Panc1 (cell line): ENCODE measurements around the gene EGFL7. TPM values are rescaled to one million over a fixed set of nuclear protein-coding genes. Genes with fewer than 3 reads are reported as not detected.

ENCODE experiments used
- ATAC-seq: fragments of 200-7000 bp; cut with Tn5 transposase; 2 replicates; pipeline ENCODE4 v1.9.1; 2020; ENCODE audit warnings: mild to moderate bottlenecking, moderate library complexity
- BruUV-seq: library from RNA; stranded (reverse); fragments of 400-500 nt; replicated peaks from 2 replicates; lab custom pipeline; 2021; lab: Mats Ljungman, UMichigan
- CTCF ChIA-PET: fragments of 300-600 bp; sonication (Branson Sonifier 250); formaldehyde crosslinking; loops from one replicate; lab custom pipeline; 2022; ENCODE audit warnings: antibody characterized with exemption; lab: Charles Lee
- POLR2A ChIA-PET: fragments of 300-600 bp; sonication (Branson Sonifier 250); formaldehyde crosslinking; loops from one replicate; lab custom pipeline; 2022; ENCODE audit warnings: antibody characterized with exemption; lab: Charles Lee
- DNase-seq: peaks from one replicate; pipeline ENCODE4 v3.0.0-alpha.2; 2010; ENCODE audit warnings: low read depth, low spot score
- H3K27ac ChIP-seq: 2 replicates; pipeline ENCODE4 v1.5.1; 2011; ENCODE audit warnings: mild to moderate bottlenecking, low read length, inconsistent platforms
- H3K27me3 ChIP-seq: fragments of 200-500 bp; sonication (Bioruptor generic); 2 replicates; pipeline ENCODE4 v1.6.0; 2014; ENCODE audit warnings: low read length, inconsistent platforms; ENCODE audit not compliant: control insufficient read depth, insufficient read depth
- H3K36me3 ChIP-seq: fragments of 200-500 bp; sonication (Bioruptor generic); 2 replicates; pipeline ENCODE4 v1.5.1; 2014; ENCODE audit warnings: inconsistent platforms, mild to moderate bottlenecking, low read length, moderate library complexity; ENCODE audit not compliant: control insufficient read depth, insufficient read depth
- H3K4me1 ChIP-seq: 2 replicates; pipeline ENCODE4 v1.5.1; 2011; ENCODE audit warnings: inconsistent platforms, mild to moderate bottlenecking, low read length, moderate library complexity; ENCODE audit not compliant: control insufficient read depth, insufficient read depth
- H3K4me3 ChIP-seq, 2 experiments: 2 replicates each; pipeline ENCODE4 v1.5.1; 2011 to 2012; ENCODE audit warnings: low read depth in 2 of 2, low read length in 2 of 2, mild to moderate bottlenecking in 2 of 2, inconsistent platforms in 1 of 2, moderate library complexity in 1 of 2
- H3K9me3 ChIP-seq: fragments of 200-500 bp; sonication (Bioruptor generic); 2 replicates; pipeline ENCODE4 v1.5.1; 2014; ENCODE audit warnings: low read depth, mild to moderate bottlenecking, inconsistent platforms, low read length, moderate library complexity; ENCODE audit not compliant: control insufficient read depth, insufficient read depth
- POLR2AphosphoS5 ChIP-seq: IDR thresholded peaks from 2 replicates; pipeline ENCODE4 v1.6.1; 2012; ENCODE audit warnings: mild to moderate bottlenecking, low read depth, low read length, moderate library complexity
- SIN3A ChIP-seq: IDR thresholded peaks from 2 replicates; pipeline ENCODE4 v1.6.1; 2012; ENCODE audit warnings: low read depth, mild to moderate bottlenecking, low read length, moderate library complexity, borderline replicate concordance; ENCODE audit not compliant: insufficient read depth
- TCF7L2 ChIP-seq: IDR thresholded peaks from 2 replicates; pipeline ENCODE4 v1.6.1; 2011; ENCODE audit warnings: mild to moderate bottlenecking, low read depth, low read length, inconsistent platforms
- in situ Hi-C: cut with HindIII; loops from 2 replicates; pipeline ENCODE4 v1.10.0; 2016; ENCODE audit warnings: low sequenced_read_pairs, low pct_unique_long_range_greater_than_20kb
- intact Hi-C: fragments of 100-400 bp; cut with micrococcal nuclease; formaldehyde crosslinking; loops from one replicate; pipeline ENCODE4 v1.10.0; 2022; ENCODE audit not compliant: unreplicated experiment
- total RNA-seq: library from RNA; stranded (reverse); gene quantifications from one replicate; pipeline ENCODE4 v1.2.1, GENCODE V29; 2021; ENCODE audit not compliant: unreplicated experiment
- TF ChIP-seq, protein P1 (sequence below): fragments of 450-650 bp; IDR thresholded peaks from 2 replicates; pipeline ENCODE4 v1.5.1; 2017; ENCODE audit warnings: mild to moderate bottlenecking
- TF ChIP-seq, protein P2 (sequence below), 2 experiments: IDR thresholded peaks; 2 replicates each; pipeline ENCODE4 v1.6.1; 2011 to 2012; ENCODE audit warnings: low read depth in 2 of 2, control low read depth in 1 of 2, low read length in 1 of 2, mild to moderate bottlenecking in 1 of 2, moderate library complexity in 1 of 2; ENCODE audit not compliant: insufficient read depth in 1 of 2

Gene EGFL7
- total RNA-seq, 1 experiment from 2014 or later: 42.3 TPM

DNA sequence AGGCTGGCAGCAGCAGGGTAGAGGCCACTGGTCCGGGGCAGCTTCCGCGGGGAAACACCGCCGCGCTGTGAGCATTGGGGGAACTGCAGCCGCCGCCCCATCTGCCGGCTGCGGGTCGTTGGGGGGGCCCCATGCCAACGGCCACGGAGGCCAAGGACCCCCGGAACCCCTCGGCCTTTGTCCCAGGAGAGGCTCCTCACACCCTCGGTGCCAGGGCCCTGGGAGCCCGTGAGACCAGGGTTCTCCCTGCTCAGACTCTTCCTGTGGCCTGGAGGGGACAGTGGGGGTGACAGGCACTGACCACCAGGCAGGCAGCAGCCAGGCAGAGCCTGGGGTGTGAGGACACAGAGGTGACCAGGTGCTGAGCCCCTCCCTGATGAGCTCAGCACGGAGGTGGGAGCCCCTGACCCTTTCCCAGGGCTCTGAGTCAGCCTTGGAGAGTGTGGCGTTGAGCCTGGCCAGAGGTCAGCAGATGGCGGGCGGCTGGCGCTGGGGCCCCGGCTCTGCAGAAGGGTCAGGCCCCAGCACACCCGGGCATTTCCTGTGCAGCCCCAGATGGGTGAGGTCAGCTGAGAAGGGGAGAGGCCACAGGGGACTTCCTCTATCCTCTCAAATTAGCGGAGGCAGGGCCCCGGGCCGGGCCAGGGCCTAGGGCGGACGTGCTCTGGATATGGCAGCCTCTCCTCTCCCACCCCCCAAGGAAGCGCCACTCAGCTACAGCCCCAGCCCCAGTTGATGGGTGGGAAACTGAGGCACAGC, 17.9 kb upstream of the EGFL7 start:
- intact Hi-C loops: no loop called here
- no TSS peak for BruUV-seq
- in situ Hi-C loops: no loop called here

DNA sequence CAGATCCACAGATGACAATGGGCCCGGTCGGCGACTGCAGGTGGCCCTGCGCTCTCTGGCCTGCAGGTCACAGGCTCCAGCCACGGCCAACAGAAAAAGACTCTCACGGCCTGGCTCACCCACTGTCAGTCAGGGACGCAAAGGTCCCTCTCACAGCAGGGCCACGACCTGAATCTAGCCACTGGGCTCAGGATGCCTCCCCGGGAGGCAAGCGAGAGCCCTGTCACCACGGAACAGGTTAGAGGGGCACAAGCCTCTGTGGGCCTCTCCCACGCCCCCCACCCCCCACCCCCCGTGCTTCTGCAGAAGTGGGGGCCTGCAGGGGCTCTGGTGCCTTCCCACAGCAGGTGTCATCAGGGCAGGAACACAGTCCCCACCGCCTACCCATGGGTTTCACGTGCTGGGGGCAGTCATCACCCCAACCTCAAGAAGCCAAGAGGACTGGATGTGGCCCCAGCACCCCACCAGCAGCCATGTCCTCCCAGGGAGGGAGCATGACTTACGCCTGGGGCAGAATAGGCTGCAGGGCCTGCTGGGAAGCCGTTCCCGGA, 17.3 kb upstream of the EGFL7 start:
- ATAC-seq (no peak; the same call in 1 of the 2 replicates), DNase-seq (no peak)
- no peak overlapping the region for H3K27ac ChIP-seq
- no peaks in the 10 kb centered on the region; the same call in 1 of the 2 replicates for H3K4me1 ChIP-seq
- in situ Hi-C loops: no loop called here
- CTCF ChIA-PET: no interaction called here
- TF ChIP-seq, protein P1, sequence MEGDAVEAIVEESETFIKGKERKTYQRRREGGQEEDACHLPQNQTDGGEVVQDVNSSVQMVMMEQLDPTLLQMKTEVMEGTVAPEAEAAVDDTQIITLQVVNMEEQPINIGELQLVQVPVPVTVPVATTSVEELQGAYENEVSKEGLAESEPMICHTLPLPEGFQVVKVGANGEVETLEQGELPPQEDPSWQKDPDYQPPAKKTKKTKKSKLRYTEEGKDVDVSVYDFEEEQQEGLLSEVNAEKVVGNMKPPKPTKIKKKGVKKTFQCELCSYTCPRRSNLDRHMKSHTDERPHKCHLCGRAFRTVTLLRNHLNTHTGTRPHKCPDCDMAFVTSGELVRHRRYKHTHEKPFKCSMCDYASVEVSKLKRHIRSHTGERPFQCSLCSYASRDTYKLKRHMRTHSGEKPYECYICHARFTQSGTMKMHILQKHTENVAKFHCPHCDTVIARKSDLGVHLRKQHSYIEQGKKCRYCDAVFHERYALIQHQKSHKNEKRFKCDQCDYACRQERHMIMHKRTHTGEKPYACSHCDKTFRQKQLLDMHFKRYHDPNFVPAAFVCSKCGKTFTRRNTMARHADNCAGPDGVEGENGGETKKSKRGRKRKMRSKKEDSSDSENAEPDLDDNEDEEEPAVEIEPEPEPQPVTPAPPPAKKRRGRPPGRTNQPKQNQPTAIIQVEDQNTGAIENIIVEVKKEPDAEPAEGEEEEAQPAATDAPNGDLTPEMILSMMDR: no peak
- TF ChIP-seq POLR2AphosphoS5 (no peak), TCF7L2 (no peak), SIN3A (no peak)
- TF ChIP-seq, protein P2, sequence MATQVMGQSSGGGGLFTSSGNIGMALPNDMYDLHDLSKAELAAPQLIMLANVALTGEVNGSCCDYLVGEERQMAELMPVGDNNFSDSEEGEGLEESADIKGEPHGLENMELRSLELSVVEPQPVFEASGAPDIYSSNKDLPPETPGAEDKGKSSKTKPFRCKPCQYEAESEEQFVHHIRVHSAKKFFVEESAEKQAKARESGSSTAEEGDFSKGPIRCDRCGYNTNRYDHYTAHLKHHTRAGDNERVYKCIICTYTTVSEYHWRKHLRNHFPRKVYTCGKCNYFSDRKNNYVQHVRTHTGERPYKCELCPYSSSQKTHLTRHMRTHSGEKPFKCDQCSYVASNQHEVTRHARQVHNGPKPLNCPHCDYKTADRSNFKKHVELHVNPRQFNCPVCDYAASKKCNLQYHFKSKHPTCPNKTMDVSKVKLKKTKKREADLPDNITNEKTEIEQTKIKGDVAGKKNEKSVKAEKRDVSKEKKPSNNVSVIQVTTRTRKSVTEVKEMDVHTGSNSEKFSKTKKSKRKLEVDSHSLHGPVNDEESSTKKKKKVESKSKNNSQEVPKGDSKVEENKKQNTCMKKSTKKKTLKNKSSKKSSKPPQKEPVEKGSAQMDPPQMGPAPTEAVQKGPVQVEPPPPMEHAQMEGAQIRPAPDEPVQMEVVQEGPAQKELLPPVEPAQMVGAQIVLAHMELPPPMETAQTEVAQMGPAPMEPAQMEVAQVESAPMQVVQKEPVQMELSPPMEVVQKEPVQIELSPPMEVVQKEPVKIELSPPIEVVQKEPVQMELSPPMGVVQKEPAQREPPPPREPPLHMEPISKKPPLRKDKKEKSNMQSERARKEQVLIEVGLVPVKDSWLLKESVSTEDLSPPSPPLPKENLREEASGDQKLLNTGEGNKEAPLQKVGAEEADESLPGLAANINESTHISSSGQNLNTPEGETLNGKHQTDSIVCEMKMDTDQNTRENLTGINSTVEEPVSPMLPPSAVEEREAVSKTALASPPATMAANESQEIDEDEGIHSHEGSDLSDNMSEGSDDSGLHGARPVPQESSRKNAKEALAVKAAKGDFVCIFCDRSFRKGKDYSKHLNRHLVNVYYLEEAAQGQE (IDR thresholded peaks at IDR 0.05; ENCODE audit: insufficient read depth in 1 of 2, low read depth in 2 of 2, low read length in 1 of 2): no peak
- H3K4me3 ChIP-seq: no peak overlapping the region
- no peaks in the 10 kb centered on the region for H3K9me3 ChIP-seq
- H3K36me3 ChIP-seq: no peaks in the 10 kb centered on the region
- intact Hi-C loops: no loop called here
- H3K27me3 ChIP-seq: no peaks in the 10 kb centered on the region
- BruUV-seq: no TSS peak
- POLR2A ChIA-PET: no interaction called here

More for the DNA sequence above, 17.9 kb upstream of the EGFL7 start:
- no peak for DNase-seq
- no peak overlapping the region; a peak in 1 of 4 replicates for H3K4me3 ChIP-seq
- TF ChIP-seq, protein P1: peak; percentile 92
- TF ChIP-seq TCF7L2: no peak
- no peaks in the 10 kb centered on the region for H3K27me3 ChIP-seq
- H3K36me3 ChIP-seq: no peaks in the 10 kb centered on the region
- ChIA-PET POLR2A (no interaction called here), CTCF (interaction anchor here (0.6 kb wide), 1 partner anchor 199 kb away, joined by 8 read pairs; no protein-coding TSS in a partner anchor)
- no peak overlapping the region for H3K27ac ChIP-seq
- no peaks in the 10 kb centered on the region for H3K9me3 ChIP-seq
- no peaks in the 10 kb centered on the region; the same call in 1 of the 2 replicates for H3K4me1 ChIP-seq
- peak; percentile 93 for ATAC-seq
